C4-2B (cell line): ENCODE data around the gene PDE9A.

Experiments
- ZFX ChIP-seq: fragments of 450-650 bp; IDR thresholded peaks from 2 replicates; pipeline ENCODE4 v1.6.1; 2017
- TF ChIP-seq, protein P1 (sequence below): fragments of 450-650 bp; conservative IDR thresholded peaks from 2 replicates; pipeline ENCODE4 v1.5.1; 2017; ENCODE audit warnings: mild to moderate bottlenecking

DNA sequence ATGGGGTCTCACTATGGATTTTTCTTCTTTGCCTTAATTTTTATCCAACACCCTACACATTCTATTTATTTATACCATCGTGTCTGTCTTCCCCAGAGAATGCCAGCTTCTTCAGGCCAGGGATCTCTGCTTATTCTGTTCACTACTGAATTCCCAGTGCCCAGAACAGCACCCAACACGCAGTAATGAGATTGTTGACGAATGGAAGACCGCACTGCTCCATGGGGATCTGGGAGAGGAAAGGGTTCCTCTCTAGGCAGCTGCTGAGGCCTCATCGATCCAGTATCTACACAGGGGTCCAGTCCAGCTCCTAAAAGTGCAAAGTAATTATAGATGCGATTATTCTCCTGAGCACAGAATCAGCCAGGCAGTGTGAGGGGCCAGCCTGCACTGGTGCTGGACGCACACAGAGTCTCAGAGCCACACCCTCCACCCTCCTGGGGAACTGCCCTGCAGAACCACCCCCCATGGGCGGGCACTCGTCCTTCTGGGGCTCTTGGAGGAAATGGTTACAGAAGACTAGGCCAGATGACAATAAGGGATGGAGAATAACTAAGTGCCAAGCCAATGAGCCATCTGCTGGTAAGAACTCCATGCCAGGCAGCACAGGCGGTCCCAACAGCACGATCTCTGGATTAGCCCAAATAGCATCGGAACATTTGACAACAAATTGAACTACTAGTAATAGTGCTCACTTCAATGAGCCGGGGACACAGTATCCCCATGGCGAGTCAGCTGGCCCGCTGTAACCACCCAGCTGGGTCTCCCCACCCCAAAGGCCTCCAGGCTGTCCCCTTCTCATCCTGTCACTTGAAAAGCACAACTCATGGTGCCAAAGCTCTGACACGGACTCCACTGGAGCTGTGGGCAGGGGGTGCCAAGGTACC, 1.7 kb upstream of the PDE9A start:
- TF ChIP-seq, protein P1, sequence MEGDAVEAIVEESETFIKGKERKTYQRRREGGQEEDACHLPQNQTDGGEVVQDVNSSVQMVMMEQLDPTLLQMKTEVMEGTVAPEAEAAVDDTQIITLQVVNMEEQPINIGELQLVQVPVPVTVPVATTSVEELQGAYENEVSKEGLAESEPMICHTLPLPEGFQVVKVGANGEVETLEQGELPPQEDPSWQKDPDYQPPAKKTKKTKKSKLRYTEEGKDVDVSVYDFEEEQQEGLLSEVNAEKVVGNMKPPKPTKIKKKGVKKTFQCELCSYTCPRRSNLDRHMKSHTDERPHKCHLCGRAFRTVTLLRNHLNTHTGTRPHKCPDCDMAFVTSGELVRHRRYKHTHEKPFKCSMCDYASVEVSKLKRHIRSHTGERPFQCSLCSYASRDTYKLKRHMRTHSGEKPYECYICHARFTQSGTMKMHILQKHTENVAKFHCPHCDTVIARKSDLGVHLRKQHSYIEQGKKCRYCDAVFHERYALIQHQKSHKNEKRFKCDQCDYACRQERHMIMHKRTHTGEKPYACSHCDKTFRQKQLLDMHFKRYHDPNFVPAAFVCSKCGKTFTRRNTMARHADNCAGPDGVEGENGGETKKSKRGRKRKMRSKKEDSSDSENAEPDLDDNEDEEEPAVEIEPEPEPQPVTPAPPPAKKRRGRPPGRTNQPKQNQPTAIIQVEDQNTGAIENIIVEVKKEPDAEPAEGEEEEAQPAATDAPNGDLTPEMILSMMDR, result no peak
- TF ChIP-seq ZFX, result no peak
